ENCODE data around the gene SAFB2. TPM values are rescaled to one million over a fixed set of nuclear protein-coding genes. Genes with fewer than 3 reads are reported as not detected.
A peak's percentile ranks its signal among the peaks of the same experiment; 100 is the strongest.

The SAFB2 gene
- total RNA-seq, 1 experiment from 2014 or later = 76.1 TPM

GRCh38 chr19:5624018-5624663 lies 1.6 kb upstream of the SAFB2 start:
- Histone ChIP-seq H4K91ac (ENCODE audit: insufficient read length, low read depth, low read length) (no peak overlapping the region), H4K20me1 (ENCODE audit: control insufficient read depth, insufficient read depth, insufficient read length) (no peaks in the 10 kb centered on the region), H2BK5ac (ENCODE audit: insufficient read length, low read length) (no peak overlapping the region), H3K18ac (ENCODE audit: insufficient read length, low read depth, low read length) (no peak overlapping the region), H3K79me1 (ENCODE audit: insufficient read depth, low read depth, low read length, poor library complexity, severe bottlenecking) (peaks cover 14% of the 10 kb centered on the region), H3K4ac (ENCODE audit: low read depth, low read length) (no peak overlapping the region), H2AFZ (ENCODE audit: low read length) (no peak overlapping the region), H3K9me3 (ENCODE audit: control insufficient read depth, low read depth, low read length) (no peaks in the 10 kb centered on the region), H3K79me2 (ENCODE audit: insufficient read depth, low read length) (peaks cover 63% of the 10 kb centered on the region), H3K4me2 (ENCODE audit: insufficient read depth, insufficient read length, low read length) (peak overlapping the region; percentile 76), H2BK20ac (ENCODE audit: low read depth, low read length, poor library complexity, severe bottlenecking) (no peak overlapping the region), H3K23me2 (ENCODE audit: insufficient read length, low read depth, low read length, poor library complexity, severe bottlenecking) (peaks cover 14% of the 10 kb centered on the region), H3K14ac (ENCODE audit: insufficient read depth, low read length) (peak overlapping the region; percentile 92; the same call in 1 of the 2 replicates), H3K4me1 (ENCODE audit: insufficient read depth, low read length) (no peaks in the 10 kb centered on the region; the same call in 1 of the 2 replicates), H3K27ac (ENCODE audit: insufficient read length, low read depth, low read length) (no peak overlapping the region), H3K23ac (ENCODE audit: insufficient read length, low read depth, low read length) (no peak overlapping the region), H2AK5ac (ENCODE audit: insufficient read length, low read length) (no peak overlapping the region), H3T11ph (ENCODE audit: low read length) (no peak overlapping the region), H4K8ac (replicated peaks; ENCODE audit: insufficient read length, low read depth, low read length) (no peak overlapping the region), H2BK12ac (ENCODE audit: insufficient read length, low read depth, low read length) (no peak overlapping the region), H4K5ac (ENCODE audit: insufficient read length, low read depth, low read length) (no peak overlapping the region), H2BK15ac (ENCODE audit: low read depth, low read length) (no peak overlapping the region), H3K56ac (ENCODE audit: insufficient read length, low read depth, low read length) (no peak overlapping the region), H2BK120ac (ENCODE audit: low read depth, low read length, poor library complexity, severe bottlenecking) (no peak overlapping the region), H3K9ac (ENCODE audit: extremely low read depth, insufficient read length, low read length) (peak overlapping the region; percentile 92), H3K27me3 (ENCODE audit: insufficient read depth, low read length) (no peaks in the 10 kb centered on the region)
- peaks cover 4% of the 10 kb centered on the region; the same call in 1 of the 2 replicates for H3K27me3 Mint-ChIP-seq (ENCODE audit: low read depth)
- peaks cover 45 to 78% (median 65%) of the 10 kb centered on the region in 3 experiments for H3K36me3 Mint-ChIP-seq (ENCODE audit: insufficient read depth in 1 of 3, low read depth in 3 of 3)
- peak overlapping the region; percentile 100 for H3K4me3 Mint-ChIP-seq
- peaks cover 35 to 40% of the 10 kb centered on the region in 2 experiments for H3K4me1 Mint-ChIP-seq
- no peak for TF ChIP-seq CTCF (conservative IDR thresholded peaks at IDR 0.05)
- no CpG with 5 or more reads among the region's 20 CpGs for WGBS (ENCODE audit: extremely low coverage, insufficient read length, low lambda C conversion rate)
- H3K9me3 Mint-ChIP-seq = peaks cover 0 to 3% of the 10 kb centered on the region in 2 experiments; a peak in 3 of 5 replicates
- DNase-seq = no peak
- H3K27ac Mint-ChIP-seq = peak overlapping the region; percentile 89 to 95 (median 93)
